GM12878 (cell line): ENCODE data around the gene GRN. TPM values are rescaled to one million over a fixed set of nuclear protein-coding genes. Genes with fewer than 3 reads are reported as not detected.

Experiments
- BRCA1 ChIP-seq: IDR thresholded peaks from 2 replicates; pipeline ENCODE4 v1.6.1; 2011; ENCODE audit warnings: low read depth, low read length, improper control_type of control experiment
- CEBPB ChIP-seq, 2 experiments: fragments of 150-350 bp in 1 of 2; IDR thresholded peaks; 2 replicates each; pipeline ENCODE4 v1.6.1; 2012 to 2014; ENCODE audit warnings: low read depth in 2 of 2, low read length in 2 of 2, borderline replicate concordance in 1 of 2, inconsistent platforms in 1 of 2
- CHD4 ChIP-seq: fragments of 200-600 bp; sonication (generic); IDR thresholded peaks from 2 replicates; pipeline ENCODE4 v1.6.1; 2016; ENCODE audit warnings: mild to moderate bottlenecking
- EGR1 ChIP-seq, 2 experiments: IDR thresholded peaks; 1 replicate in 1 of 2; 2 replicates in 1 of 2; pipeline ENCODE4 v1.6.1; 2011 to 2012; ENCODE audit warnings: low read depth in 2 of 2, low read length in 2 of 2, borderline replicate concordance in 1 of 2, mild to moderate bottlenecking in 1 of 2, moderate library complexity in 1 of 2
- FOXM1 ChIP-seq: IDR thresholded peaks from 2 replicates; pipeline ENCODE4 v1.6.1; 2012; ENCODE audit warnings: low read depth, mild to moderate bottlenecking, inconsistent platforms, low read length, moderate library complexity
- HDAC6 ChIP-seq: fragments of 200-600 bp; sonication (generic); IDR thresholded peaks from one replicate; pipeline ENCODE4 v1.8.0; 2017; ENCODE audit warnings: antibody characterized with exemption; ENCODE audit not compliant: unreplicated experiment
- IKZF1 ChIP-seq: fragments of 450-650 bp; conservative IDR thresholded peaks from 2 replicates; pipeline ENCODE4 v1.6.1; 2017; ENCODE audit warnings: antibody characterized with exemption, mild to moderate bottlenecking
- IRF4 ChIP-seq: IDR thresholded peaks from 2 replicates; pipeline ENCODE4 v1.6.1; 2011; ENCODE audit warnings: low read depth, low read length
- MTA2 ChIP-seq: fragments of 450-650 bp; IDR thresholded peaks from 2 replicates; pipeline ENCODE4 v1.6.1; 2016; ENCODE audit warnings: low read depth, mild to moderate bottlenecking, moderate library complexity
- MXI1 ChIP-seq: fragments of 150-350 bp; IDR thresholded peaks from 2 replicates; pipeline ENCODE4 v1.6.1; 2011; ENCODE audit warnings: low read depth, mild to moderate bottlenecking, inconsistent platforms, low read length, improper control_type of control experiment
- NBN ChIP-seq: fragments of 450-650 bp; IDR thresholded peaks from 2 replicates; pipeline ENCODE4 v1.6.1; 2016
- NFYA ChIP-seq: IDR thresholded peaks from 2 replicates; pipeline ENCODE4 v1.6.1; 2011; ENCODE audit warnings: low read depth, mild to moderate bottlenecking, low read length, improper control_type of control experiment, borderline replicate concordance
- NFYB ChIP-seq: IDR thresholded peaks from 2 replicates; pipeline ENCODE4 v1.6.1; 2011; ENCODE audit warnings: low read depth, mild to moderate bottlenecking, low read length, improper control_type of control experiment, moderate library complexity; ENCODE audit not compliant: insufficient read depth
- RB1 ChIP-seq: fragments of 450-650 bp; formaldehyde crosslinking; IDR thresholded peaks from 2 replicates; pipeline ENCODE4 v1.6.1; 2017; ENCODE audit warnings: mild to moderate bottlenecking, borderline replicate concordance
- SP1 ChIP-seq: IDR thresholded peaks from one replicate; pipeline ENCODE4 v1.6.1; 2011; ENCODE audit warnings: low read depth, low read length
- SREBF2 ChIP-seq: IDR thresholded peaks from 2 replicates; pipeline ENCODE4 v1.6.1; 2012; ENCODE audit warnings: mild to moderate bottlenecking, low read length
- SRF ChIP-seq, 2 experiments: IDR thresholded peaks; 2 replicates each; pipeline ENCODE4 v1.6.1; 2011; ENCODE audit warnings: low read depth in 2 of 2, low read length in 2 of 2, mild to moderate bottlenecking in 1 of 2, moderate library complexity in 1 of 2
- TARDBP ChIP-seq: IDR thresholded peaks from 2 replicates; pipeline ENCODE4 v1.6.1; 2016; ENCODE audit warnings: borderline replicate concordance
- ZBTB33 ChIP-seq: fragments of 450-650 bp; IDR thresholded peaks from 2 replicates; pipeline ENCODE4 v1.6.1; 2017; ENCODE audit warnings: mild to moderate bottlenecking
- ZNF217 ChIP-seq: fragments of 450-650 bp; IDR thresholded peaks from 2 replicates; pipeline ENCODE4 v1.6.1; 2017; ENCODE audit warnings: antibody characterized with exemption, mild to moderate bottlenecking
- ZNF274 ChIP-seq: IDR thresholded peaks from one replicate; pipeline ENCODE4 v1.8.0; 2011; ENCODE audit not compliant: insufficient read length, insufficient read depth
- ZSCAN29 ChIP-seq: fragments of 450-650 bp; IDR thresholded peaks from 2 replicates; pipeline ENCODE4 v1.6.1; 2017; ENCODE audit warnings: mild to moderate bottlenecking, moderate library complexity
- polyA plus RNA-seq, 11 experiments: library from polyadenylated mRNA; depleted of rRNA in 4 of 11; unstranded in 6 of 11; stranded (reverse) in 5 of 11; fragments of >200 nt; fragmentation: Nextera tagmentation in 4 of 11; fragmentation: Illumina TruSeq in 1 of 11; extraction: Ambion mirVana in 4 of 11; extraction: Trizol in 1 of 11; gene quantifications; 1 replicate in 1 of 11; 2 replicates in 10 of 11; pipeline versions ENCODE4 v1.2.1 to v1.2.3, GENCODE V29; 2011 to 2016; ENCODE audit warnings: inconsistent platforms in 2 of 11, missing spikeins in 2 of 11, low read depth in 1 of 11
- total RNA-seq, 4 experiments: library from RNA; depleted of rRNA in 3 of 4; stranded (reverse); fragments of >200 nt in 3 of 4; fragmentation: Illumina TruSeq in 1 of 4; extraction: Trizol in 1 of 4; gene quantifications; 2 replicates each; pipeline versions ENCODE4 v1.2.1 to v1.2.3, GENCODE V29; 2013 to 2021
- TF ChIP-seq, protein P1 (sequence below): fragments of 450-650 bp; IDR thresholded peaks from 2 replicates; pipeline ENCODE4 v1.6.1; 2017; ENCODE audit warnings: mild to moderate bottlenecking, moderate library complexity
- TF ChIP-seq, protein P2 (sequence below): fragments of 450-650 bp; formaldehyde crosslinking; IDR thresholded peaks from 2 replicates; pipeline ENCODE4 v1.4.0; 2022; ENCODE audit warnings: mild to moderate bottlenecking, moderate library complexity

GRN gene
- total and polyA plus RNA-seq, 10 of the 15 experiments (the other 5 are each of a cell fraction or from before 2014, with no cell fraction given), result 22.3 to 389 (median 139) TPM

DNA sequence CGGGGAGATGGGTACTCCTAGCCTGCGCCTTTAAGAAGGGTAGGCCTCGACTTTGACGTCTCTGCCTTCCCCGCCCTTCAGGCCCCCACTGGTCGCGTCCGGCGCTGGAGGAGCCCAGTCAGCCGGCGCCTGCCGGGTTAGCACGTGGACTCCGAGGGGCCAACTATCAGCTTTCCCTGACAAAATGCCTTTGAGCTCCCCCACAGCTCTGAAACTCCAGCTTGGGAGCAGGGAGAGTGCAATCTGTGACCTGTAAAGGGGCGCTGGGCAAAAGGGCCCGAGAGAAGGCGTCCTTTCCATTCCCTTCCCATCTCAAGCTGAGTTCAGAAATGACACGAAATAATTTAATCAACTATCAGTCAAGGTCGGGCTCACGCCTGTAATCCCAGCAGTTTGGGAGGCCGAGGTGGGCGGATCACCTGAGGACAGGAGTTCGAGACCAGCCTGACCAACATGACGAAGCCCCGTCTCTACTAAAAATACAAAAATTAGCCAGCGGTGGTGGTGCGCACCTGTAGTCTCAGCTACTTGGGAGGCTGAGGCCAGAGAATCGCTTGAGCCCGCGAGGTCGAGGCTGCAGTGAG is 18.1 kb upstream of the GRN start (continued):
- TF ChIP-seq ZBTB33 (no peak), EGR1 (IDR thresholded peaks at IDR 0.05; ENCODE audit: borderline replicate concordance in 1 of 2, low read depth in 2 of 2, low read length in 2 of 2) (peak in 1 of 2 experiments; percentile 27; a peak in 1 of 3 replicates), ZNF217 (no peak), NFYA (no peak), CEBPB (IDR thresholded peaks at IDR 0.05; ENCODE audit: borderline replicate concordance in 1 of 2, low read depth in 2 of 2, low read length in 2 of 2) (no peak), NFYB (peak; percentile 81), BRCA1 (no peak), NBN (peak; percentile 29; the same call in 1 of the 2 replicates), ZNF274 (no peak), TARDBP (no peak), RB1 (0 out of 2 replicates have a peak, but pooled peaks have one; percentile 31), SP1 (peak; percentile 90), ZSCAN29 (no peak), HDAC6 (no peak), FOXM1 (no peak), IKZF1 (peak; percentile 74), MXI1 (peak; percentile 96), MTA2 (no peak), CHD4 (no peak), SREBF2 (no peak), IRF4 (no peak), SRF (IDR thresholded peaks at IDR 0.05; ENCODE audit: low read depth in 2 of 2, low read length in 2 of 2) (peak in 1 of 2 experiments; percentile 87; a peak in 2 of 4 replicates)
- TF ChIP-seq, protein P1, sequence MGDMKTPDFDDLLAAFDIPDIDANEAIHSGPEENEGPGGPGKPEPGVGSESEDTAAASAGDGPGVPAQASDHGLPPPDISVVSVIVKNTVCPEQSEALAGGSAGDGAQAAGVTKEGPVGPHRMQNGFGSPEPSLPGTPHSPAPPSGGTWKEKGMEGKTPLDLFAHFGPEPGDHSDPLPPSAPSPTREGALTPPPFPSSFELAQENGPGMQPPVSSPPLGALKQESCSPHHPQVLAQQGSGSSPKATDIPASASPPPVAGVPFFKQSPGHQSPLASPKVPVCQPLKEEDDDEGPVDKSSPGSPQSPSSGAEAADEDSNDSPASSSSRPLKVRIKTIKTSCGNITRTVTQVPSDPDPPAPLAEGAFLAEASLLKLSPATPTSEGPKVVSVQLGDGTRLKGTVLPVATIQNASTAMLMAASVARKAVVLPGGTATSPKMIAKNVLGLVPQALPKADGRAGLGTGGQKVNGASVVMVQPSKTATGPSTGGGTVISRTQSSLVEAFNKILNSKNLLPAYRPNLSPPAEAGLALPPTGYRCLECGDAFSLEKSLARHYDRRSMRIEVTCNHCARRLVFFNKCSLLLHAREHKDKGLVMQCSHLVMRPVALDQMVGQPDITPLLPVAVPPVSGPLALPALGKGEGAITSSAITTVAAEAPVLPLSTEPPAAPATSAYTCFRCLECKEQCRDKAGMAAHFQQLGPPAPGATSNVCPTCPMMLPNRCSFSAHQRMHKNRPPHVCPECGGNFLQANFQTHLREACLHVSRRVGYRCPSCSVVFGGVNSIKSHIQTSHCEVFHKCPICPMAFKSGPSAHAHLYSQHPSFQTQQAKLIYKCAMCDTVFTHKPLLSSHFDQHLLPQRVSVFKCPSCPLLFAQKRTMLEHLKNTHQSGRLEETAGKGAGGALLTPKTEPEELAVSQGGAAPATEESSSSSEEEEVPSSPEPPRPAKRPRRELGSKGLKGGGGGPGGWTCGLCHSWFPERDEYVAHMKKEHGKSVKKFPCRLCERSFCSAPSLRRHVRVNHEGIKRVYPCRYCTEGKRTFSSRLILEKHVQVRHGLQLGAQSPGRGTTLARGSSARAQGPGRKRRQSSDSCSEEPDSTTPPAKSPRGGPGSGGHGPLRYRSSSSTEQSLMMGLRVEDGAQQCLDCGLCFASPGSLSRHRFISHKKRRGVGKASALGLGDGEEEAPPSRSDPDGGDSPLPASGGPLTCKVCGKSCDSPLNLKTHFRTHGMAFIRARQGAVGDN, result no peak
- TF ChIP-seq, protein P2, sequence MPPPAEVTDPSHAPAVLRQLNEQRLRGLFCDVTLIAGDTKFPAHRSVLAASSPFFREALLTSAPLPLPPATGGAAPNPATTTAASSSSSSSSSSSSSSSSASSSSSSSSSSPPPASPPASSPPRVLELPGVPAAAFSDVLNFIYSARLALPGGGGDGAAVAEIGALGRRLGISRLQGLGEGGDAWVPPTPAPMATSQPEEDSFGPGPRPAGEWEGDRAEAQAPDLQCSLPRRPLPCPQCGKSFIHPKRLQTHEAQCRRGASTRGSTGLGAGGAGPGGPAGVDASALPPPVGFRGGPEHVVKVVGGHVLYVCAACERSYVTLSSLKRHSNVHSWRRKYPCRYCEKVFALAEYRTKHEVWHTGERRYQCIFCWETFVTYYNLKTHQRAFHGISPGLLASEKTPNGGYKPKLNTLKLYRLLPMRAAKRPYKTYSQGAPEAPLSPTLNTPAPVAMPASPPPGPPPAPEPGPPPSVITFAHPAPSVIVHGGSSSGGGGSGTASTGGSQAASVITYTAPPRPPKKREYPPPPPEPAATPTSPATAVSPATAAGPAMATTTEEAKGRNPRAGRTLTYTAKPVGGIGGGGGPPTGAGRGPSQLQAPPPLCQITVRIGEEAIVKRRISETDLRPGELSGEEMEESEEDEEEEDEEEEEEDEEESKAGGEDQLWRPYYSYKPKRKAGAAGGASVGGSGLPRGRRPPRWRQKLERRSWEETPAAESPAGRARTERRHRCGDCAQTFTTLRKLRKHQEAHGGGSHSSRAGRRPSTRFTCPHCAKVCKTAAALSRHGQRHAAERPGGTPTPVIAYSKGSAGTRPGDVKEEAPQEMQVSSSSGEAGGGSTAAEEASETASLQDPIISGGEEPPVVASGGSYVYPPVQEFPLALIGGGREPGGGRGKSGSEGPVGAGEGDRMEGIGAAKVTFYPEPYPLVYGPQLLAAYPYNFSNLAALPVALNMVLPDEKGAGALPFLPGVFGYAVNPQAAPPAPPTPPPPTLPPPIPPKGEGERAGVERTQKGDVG (CRISPR knock-in tag), result no peak
